MCF 10A (cell line): ENCODE data around the gene COLEC12. TPM values are rescaled to one million over a fixed set of nuclear protein-coding genes. Genes with fewer than 3 reads are reported as not detected.
A peak's percentile ranks its signal among the peaks of the same experiment; 100 is the strongest.

Experiments used
- BruUV-seq: library from RNA; stranded (reverse); fragments of 400-500 nt; replicated peaks from 2 replicates; lab custom pipeline; 2021; lab: Mats Ljungman, UMichigan
- CTCF ChIA-PET: fragments of 300-600 bp; sonication (Branson Sonifier 250); formaldehyde crosslinking; extraction: SDS; loops from one replicate; lab custom pipeline; 2021; ENCODE audit warnings: antibody characterized with exemption, inconsistent platforms; lab: Yijun Ruan, JAX
- POLR2A ChIA-PET: fragments of 300-600, 350-650 bp; sonication (Branson Sonifier 250); formaldehyde crosslinking; extraction: SDS; loops from one replicate; lab custom pipeline; 2020; ENCODE audit warnings: antibody characterized with exemption, inconsistent platforms; lab: Yijun Ruan, JAX
- DNase-seq: peaks from one replicate; pipeline ENCODE4 v3.0.0-alpha.2; 2018; ENCODE audit not compliant: unreplicated experiment
- H3K27ac Mint-ChIP-seq: one replicate; pipeline ENCODE4 v1.8.0; 2022; ENCODE audit warnings: mild to moderate bottlenecking, low read depth, mixed read lengths; ENCODE audit not compliant: unreplicated experiment
- H3K27me3 Mint-ChIP-seq: one replicate; pipeline ENCODE4 v1.8.0; 2022; ENCODE audit warnings: mixed read lengths; ENCODE audit not compliant: insufficient read depth, unreplicated experiment
- H3K36me3 Mint-ChIP-seq: one replicate; pipeline ENCODE4 v1.8.0; 2022; ENCODE audit warnings: mild to moderate bottlenecking, moderate library complexity, mixed read lengths; ENCODE audit not compliant: insufficient read depth, unreplicated experiment
- H3K4me1 Mint-ChIP-seq: one replicate; pipeline ENCODE4 v1.8.0; 2022; ENCODE audit warnings: mixed read lengths; ENCODE audit not compliant: insufficient read depth, unreplicated experiment
- H3K4me3 Mint-ChIP-seq: one replicate; pipeline ENCODE4 v1.8.0; 2022; ENCODE audit warnings: mild to moderate bottlenecking, moderate library complexity, mixed read lengths; ENCODE audit not compliant: unreplicated experiment
- H3K9me3 Mint-ChIP-seq: one replicate; pipeline ENCODE4 v1.8.0; 2022; ENCODE audit warnings: mixed read lengths; ENCODE audit not compliant: unreplicated experiment
- intact Hi-C: fragments of 100-400 bp; cut with micrococcal nuclease; formaldehyde crosslinking; loops from 2 replicates; pipeline ENCODE4 v1.14.1; 2022
- total RNA-seq: library from RNA; stranded (reverse); gene quantifications from 2 replicates; pipeline ENCODE4 v1.2.3, GENCODE V29; 2022
- TF ChIP-seq, protein P1 (sequence below): fragments of 200-600 bp; IDR thresholded peaks from one replicate; pipeline ENCODE4 v1.8.0; 2022; ENCODE audit warnings: antibody characterized with exemption, mild to moderate bottlenecking; ENCODE audit not compliant: unreplicated experiment

COLEC12 gene
- total RNA-seq, 1 experiment from 2014 or later: 0.05 TPM

DNA sequence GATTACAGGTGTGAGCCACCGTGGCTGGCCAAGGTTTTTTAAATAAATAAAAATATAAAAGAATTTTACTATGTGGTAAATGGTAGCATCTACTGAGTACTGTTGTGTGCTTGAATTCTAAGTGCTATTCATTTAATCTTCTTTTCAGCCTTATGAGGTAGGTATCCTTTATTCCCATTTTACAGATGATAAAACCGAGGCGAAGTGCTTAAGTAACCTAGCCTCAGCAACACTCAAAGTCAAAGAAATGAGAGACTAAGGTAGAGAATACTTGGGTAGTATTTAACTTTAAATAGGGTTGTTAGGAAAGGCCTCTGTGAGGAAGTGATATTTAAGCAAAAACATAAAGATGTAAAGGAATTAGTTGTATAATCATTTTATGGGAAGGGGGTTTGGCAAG, 227.0 kb downstream of the COLEC12 start:
- no peaks in the 10 kb centered on the region for H3K4me1 Mint-ChIP-seq
- H3K9me3 Mint-ChIP-seq: no peaks in the 10 kb centered on the region
- H3K36me3 Mint-ChIP-seq: no peaks in the 10 kb centered on the region
- no peaks in the 10 kb centered on the region for H3K27me3 Mint-ChIP-seq
- H3K4me3 Mint-ChIP-seq: no peak overlapping the region
- H3K27ac Mint-ChIP-seq: no peak overlapping the region
- intact Hi-C loops: no loop called here
- no TSS peak for BruUV-seq
- no peak for DNase-seq
- TF ChIP-seq, protein P1, sequence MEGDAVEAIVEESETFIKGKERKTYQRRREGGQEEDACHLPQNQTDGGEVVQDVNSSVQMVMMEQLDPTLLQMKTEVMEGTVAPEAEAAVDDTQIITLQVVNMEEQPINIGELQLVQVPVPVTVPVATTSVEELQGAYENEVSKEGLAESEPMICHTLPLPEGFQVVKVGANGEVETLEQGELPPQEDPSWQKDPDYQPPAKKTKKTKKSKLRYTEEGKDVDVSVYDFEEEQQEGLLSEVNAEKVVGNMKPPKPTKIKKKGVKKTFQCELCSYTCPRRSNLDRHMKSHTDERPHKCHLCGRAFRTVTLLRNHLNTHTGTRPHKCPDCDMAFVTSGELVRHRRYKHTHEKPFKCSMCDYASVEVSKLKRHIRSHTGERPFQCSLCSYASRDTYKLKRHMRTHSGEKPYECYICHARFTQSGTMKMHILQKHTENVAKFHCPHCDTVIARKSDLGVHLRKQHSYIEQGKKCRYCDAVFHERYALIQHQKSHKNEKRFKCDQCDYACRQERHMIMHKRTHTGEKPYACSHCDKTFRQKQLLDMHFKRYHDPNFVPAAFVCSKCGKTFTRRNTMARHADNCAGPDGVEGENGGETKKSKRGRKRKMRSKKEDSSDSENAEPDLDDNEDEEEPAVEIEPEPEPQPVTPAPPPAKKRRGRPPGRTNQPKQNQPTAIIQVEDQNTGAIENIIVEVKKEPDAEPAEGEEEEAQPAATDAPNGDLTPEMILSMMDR: no peak
- ChIA-PET CTCF (interaction anchor here (0.6 to 0.9 kb wide), 2 partner anchors 12 to 568 kb away, joined by 3 read pairs; no protein-coding TSS in a partner anchor), POLR2A (no interaction called here)

GRCh38 chr18:272650-273049, 227.9 kb downstream of the COLEC12 start:
- Mint-ChIP-seq H3K27ac (no peak overlapping the region), H3K27me3 (no peaks in the 10 kb centered on the region), H3K9me3 (no peaks in the 10 kb centered on the region), H3K36me3 (peaks cover 5% of the 10 kb centered on the region), H3K4me1 (no peaks in the 10 kb centered on the region), H3K4me3 (no peak overlapping the region)
- no TSS peak for BruUV-seq
- no peak for DNase-seq
- TF ChIP-seq, protein P1: no peak
- ChIA-PET POLR2A (no interaction called here), CTCF (interaction anchor here (0.6 to 1.2 kb wide), 3 partner anchors 13 to 569 kb away, joined by 3 to 6 read pairs (median 3); no protein-coding TSS in a partner anchor)
- intact Hi-C loops: no loop called here

GRCh38 chr18:269480-270095, 230.9 kb downstream of the COLEC12 start:
- H3K27ac Mint-ChIP-seq: no peak overlapping the region
- H3K27me3 Mint-ChIP-seq: no peaks in the 10 kb centered on the region
- TF ChIP-seq, protein P1: no peak
- H3K4me1 Mint-ChIP-seq: peaks cover 6% of the 10 kb centered on the region
- CTCF ChIA-PET: interaction anchor here (1.0 to 1.5 kb wide), 3 partner anchors 12 to 1316 kb away, joined by 3 to 8 read pairs (median 4); no protein-coding TSS in a partner anchor
- intact Hi-C loops: no loop called here
- peak overlapping the region; percentile 100 for H3K4me3 Mint-ChIP-seq
- POLR2A ChIA-PET: interaction anchor here (0.6 to 1.8 kb wide), 7 partner anchors 9 to 538 kb away, joined by 3 to 9 read pairs (median 4); partner anchors contain the start of gene TYMS
- peaks cover 17% of the 10 kb centered on the region for H3K36me3 Mint-ChIP-seq
- BruUV-seq: no TSS peak
- no peak for DNase-seq
- no peaks in the 10 kb centered on the region for H3K9me3 Mint-ChIP-seq

GRCh38 chr18:267688-268552, 232.6 kb downstream of the COLEC12 start, which contains the start of gene THOC1:
TSS of gene THOC1 (minus strand) at chr18:268047. CDS start at chr18:268019, 28 bp downstream.
- peak within 1 kb of the TSS; percentile 100 for H3K4me3 Mint-ChIP-seq
- POLR2A ChIA-PET: interaction anchor here (0.6 to 2.5 kb wide), 31 partner anchors 9 to 563 kb away, joined by 3 to 18 read pairs (median 4); partner anchors contain the start of genes TYMS and USP14
- peak; percentile 90 for DNase-seq
- H3K36me3 Mint-ChIP-seq: peaks cover 33% of the 10 kb centered on the region
- TF ChIP-seq, protein P1: no peak
- H3K9me3 Mint-ChIP-seq: no peaks in the 10 kb centered on the region
- CTCF ChIA-PET: interaction anchor here (0.5 to 1.7 kb wide), 15 partner anchors 9 to 561 kb away, joined by 3 to 7 read pairs (median 4); no protein-coding TSS in a partner anchor
- no peaks in the 10 kb centered on the region for H3K27me3 Mint-ChIP-seq
- intact Hi-C loops: no loop called here
- peak within 1 kb of the TSS; percentile 100 for H3K27ac Mint-ChIP-seq
- H3K4me1 Mint-ChIP-seq: peaks cover 6% of the 10 kb centered on the region
- TSS peak; percentile 86 for BruUV-seq
